ENCODE data around the gene PCDH12.

DNA sequence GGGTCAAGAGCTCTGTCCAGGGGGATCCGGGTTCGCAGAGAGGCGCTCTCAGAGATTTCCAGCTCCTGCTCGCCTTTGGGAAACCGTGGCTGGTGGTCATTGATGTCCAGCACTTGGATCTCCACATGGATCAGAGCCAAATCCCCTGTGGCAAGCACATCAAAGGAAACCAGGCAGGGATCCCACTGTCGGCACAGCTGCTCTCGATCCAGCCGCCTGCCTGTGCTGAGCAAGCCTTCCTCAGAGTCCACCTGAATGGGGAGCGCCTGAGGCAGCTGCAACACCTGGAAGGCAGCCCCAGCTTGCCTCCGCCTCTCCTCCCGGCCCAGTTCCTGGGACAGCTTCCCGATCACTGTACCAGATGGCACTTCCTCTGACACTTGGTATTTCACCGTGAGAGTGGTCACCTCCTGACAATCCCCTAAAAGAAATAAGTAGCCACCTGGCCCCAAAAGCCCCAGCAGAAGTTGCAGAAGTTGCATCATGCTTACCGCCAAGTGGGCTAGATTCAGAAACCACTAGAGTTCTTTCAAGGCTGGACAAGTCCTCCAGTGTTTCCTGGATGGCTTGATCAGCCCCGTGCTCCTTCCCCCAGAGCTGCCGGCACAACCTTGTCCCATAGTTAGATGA, 520 bp downstream of the PCDH12 start:
- TF ChIP-seq CTCF (IDR thresholded peaks at IDR 0.05; ENCODE audit: low read length) (no peak), EZH2 (optimal IDR thresholded peaks at IDR 0.05; ENCODE audit: low read depth, low read length) (no peak), EZH2phosphoT487 (IDR thresholded peaks at IDR 0.05; ENCODE audit: low read length) (no peak)

Measured in MM.1S (cell line).